Panc1 (cell line): ENCODE results near the gene LYRM4. TPM values are rescaled to one million over a fixed set of nuclear protein-coding genes. Genes with fewer than 3 reads are reported as not detected.

Experiments used
- ATAC-seq: fragments of 200-7000 bp; cut with Tn5 transposase; 2 replicates; pipeline ENCODE4 v1.9.1; 2020; ENCODE audit warnings: mild to moderate bottlenecking, moderate library complexity
- BruUV-seq: library from RNA; stranded (reverse); fragments of 400-500 nt; replicated peaks from 2 replicates; lab custom pipeline; 2021; lab: Mats Ljungman, UMichigan
- CTCF ChIA-PET: fragments of 300-600 bp; sonication (Branson Sonifier 250); formaldehyde crosslinking; loops from one replicate; lab custom pipeline; 2022; ENCODE audit warnings: antibody characterized with exemption; lab: Charles Lee
- POLR2A ChIA-PET: fragments of 300-600 bp; sonication (Branson Sonifier 250); formaldehyde crosslinking; loops from one replicate; lab custom pipeline; 2022; ENCODE audit warnings: antibody characterized with exemption; lab: Charles Lee
- DNase-seq: peaks from one replicate; pipeline ENCODE4 v3.0.0-alpha.2; 2010; ENCODE audit warnings: low read depth, low spot score
- H3K27ac ChIP-seq: 2 replicates; pipeline ENCODE4 v1.5.1; 2011; ENCODE audit warnings: mild to moderate bottlenecking, low read length, inconsistent platforms
- H3K27me3 ChIP-seq: fragments of 200-500 bp; sonication (Bioruptor generic); 2 replicates; pipeline ENCODE4 v1.6.0; 2014; ENCODE audit warnings: low read length, inconsistent platforms; ENCODE audit not compliant: control insufficient read depth, insufficient read depth
- H3K36me3 ChIP-seq: fragments of 200-500 bp; sonication (Bioruptor generic); 2 replicates; pipeline ENCODE4 v1.5.1; 2014; ENCODE audit warnings: inconsistent platforms, mild to moderate bottlenecking, low read length, moderate library complexity; ENCODE audit not compliant: control insufficient read depth, insufficient read depth
- H3K4me1 ChIP-seq: 2 replicates; pipeline ENCODE4 v1.5.1; 2011; ENCODE audit warnings: inconsistent platforms, mild to moderate bottlenecking, low read length, moderate library complexity; ENCODE audit not compliant: control insufficient read depth, insufficient read depth
- H3K4me3 ChIP-seq, 2 experiments: 2 replicates each; pipeline ENCODE4 v1.5.1; 2011 to 2012; ENCODE audit warnings: low read depth in 2 of 2, low read length in 2 of 2, mild to moderate bottlenecking in 2 of 2, inconsistent platforms in 1 of 2, moderate library complexity in 1 of 2
- H3K9me3 ChIP-seq: fragments of 200-500 bp; sonication (Bioruptor generic); 2 replicates; pipeline ENCODE4 v1.5.1; 2014; ENCODE audit warnings: low read depth, mild to moderate bottlenecking, inconsistent platforms, low read length, moderate library complexity; ENCODE audit not compliant: control insufficient read depth, insufficient read depth
- CTCF ChIP-seq: fragments of 450-650 bp; IDR thresholded peaks from 2 replicates; pipeline ENCODE4 v1.5.1; 2017; ENCODE audit warnings: mild to moderate bottlenecking
- POLR2AphosphoS5 ChIP-seq: IDR thresholded peaks from 2 replicates; pipeline ENCODE4 v1.6.1; 2012; ENCODE audit warnings: mild to moderate bottlenecking, low read depth, low read length, moderate library complexity
- SIN3A ChIP-seq: IDR thresholded peaks from 2 replicates; pipeline ENCODE4 v1.6.1; 2012; ENCODE audit warnings: low read depth, mild to moderate bottlenecking, low read length, moderate library complexity, borderline replicate concordance; ENCODE audit not compliant: insufficient read depth
- TCF7L2 ChIP-seq: IDR thresholded peaks from 2 replicates; pipeline ENCODE4 v1.6.1; 2011; ENCODE audit warnings: mild to moderate bottlenecking, low read depth, low read length, inconsistent platforms
- in situ Hi-C: cut with HindIII; loops from 2 replicates; pipeline ENCODE4 v1.10.0; 2016; ENCODE audit warnings: low sequenced_read_pairs, low pct_unique_long_range_greater_than_20kb
- intact Hi-C: fragments of 100-400 bp; cut with micrococcal nuclease; formaldehyde crosslinking; loops from one replicate; pipeline ENCODE4 v1.10.0; 2022; ENCODE audit not compliant: unreplicated experiment
- total RNA-seq: library from RNA; stranded (reverse); gene quantifications from one replicate; pipeline ENCODE4 v1.2.1, GENCODE V29; 2021; ENCODE audit not compliant: unreplicated experiment
- TF ChIP-seq, protein P1 (sequence below), 2 experiments: IDR thresholded peaks; 2 replicates each; pipeline ENCODE4 v1.6.1; 2011 to 2012; ENCODE audit warnings: low read depth in 2 of 2, control low read depth in 1 of 2, low read length in 1 of 2, mild to moderate bottlenecking in 1 of 2, moderate library complexity in 1 of 2; ENCODE audit not compliant: insufficient read depth in 1 of 2

Gene LYRM4
- total RNA-seq, 1 experiment from 2014 or later = 27.4 TPM

- H3K27ac ChIP-seq = no peak overlapping the region
- no TSS peak for BruUV-seq
- no peaks in the 10 kb centered on the region for H3K27me3 ChIP-seq
- DNase-seq (no peak), ATAC-seq (no peak)
- H3K4me3 ChIP-seq = no peak overlapping the region
- POLR2A ChIA-PET = no interaction called here
- CTCF ChIA-PET = no interaction called here
- TF ChIP-seq POLR2AphosphoS5 = no peak
- TF ChIP-seq SIN3A = no peak
- no peak for TF ChIP-seq TCF7L2
- TF ChIP-seq, protein P1, sequence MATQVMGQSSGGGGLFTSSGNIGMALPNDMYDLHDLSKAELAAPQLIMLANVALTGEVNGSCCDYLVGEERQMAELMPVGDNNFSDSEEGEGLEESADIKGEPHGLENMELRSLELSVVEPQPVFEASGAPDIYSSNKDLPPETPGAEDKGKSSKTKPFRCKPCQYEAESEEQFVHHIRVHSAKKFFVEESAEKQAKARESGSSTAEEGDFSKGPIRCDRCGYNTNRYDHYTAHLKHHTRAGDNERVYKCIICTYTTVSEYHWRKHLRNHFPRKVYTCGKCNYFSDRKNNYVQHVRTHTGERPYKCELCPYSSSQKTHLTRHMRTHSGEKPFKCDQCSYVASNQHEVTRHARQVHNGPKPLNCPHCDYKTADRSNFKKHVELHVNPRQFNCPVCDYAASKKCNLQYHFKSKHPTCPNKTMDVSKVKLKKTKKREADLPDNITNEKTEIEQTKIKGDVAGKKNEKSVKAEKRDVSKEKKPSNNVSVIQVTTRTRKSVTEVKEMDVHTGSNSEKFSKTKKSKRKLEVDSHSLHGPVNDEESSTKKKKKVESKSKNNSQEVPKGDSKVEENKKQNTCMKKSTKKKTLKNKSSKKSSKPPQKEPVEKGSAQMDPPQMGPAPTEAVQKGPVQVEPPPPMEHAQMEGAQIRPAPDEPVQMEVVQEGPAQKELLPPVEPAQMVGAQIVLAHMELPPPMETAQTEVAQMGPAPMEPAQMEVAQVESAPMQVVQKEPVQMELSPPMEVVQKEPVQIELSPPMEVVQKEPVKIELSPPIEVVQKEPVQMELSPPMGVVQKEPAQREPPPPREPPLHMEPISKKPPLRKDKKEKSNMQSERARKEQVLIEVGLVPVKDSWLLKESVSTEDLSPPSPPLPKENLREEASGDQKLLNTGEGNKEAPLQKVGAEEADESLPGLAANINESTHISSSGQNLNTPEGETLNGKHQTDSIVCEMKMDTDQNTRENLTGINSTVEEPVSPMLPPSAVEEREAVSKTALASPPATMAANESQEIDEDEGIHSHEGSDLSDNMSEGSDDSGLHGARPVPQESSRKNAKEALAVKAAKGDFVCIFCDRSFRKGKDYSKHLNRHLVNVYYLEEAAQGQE (IDR thresholded peaks at IDR 0.05; ENCODE audit: insufficient read depth in 1 of 2, low read depth in 2 of 2, low read length in 1 of 2) = no peak
- TF ChIP-seq CTCF = no peak
- intact Hi-C loops (no loop called here), in situ Hi-C loops (no loop called here)
- no peaks in the 10 kb centered on the region for H3K36me3 ChIP-seq
- no peaks in the 10 kb centered on the region for H3K9me3 ChIP-seq
- H3K4me1 ChIP-seq = no peaks in the 10 kb centered on the region
Observed at GRCh38 chr6:5246141-5247097, 14.3 kb downstream of the LYRM4 start.

DNA sequence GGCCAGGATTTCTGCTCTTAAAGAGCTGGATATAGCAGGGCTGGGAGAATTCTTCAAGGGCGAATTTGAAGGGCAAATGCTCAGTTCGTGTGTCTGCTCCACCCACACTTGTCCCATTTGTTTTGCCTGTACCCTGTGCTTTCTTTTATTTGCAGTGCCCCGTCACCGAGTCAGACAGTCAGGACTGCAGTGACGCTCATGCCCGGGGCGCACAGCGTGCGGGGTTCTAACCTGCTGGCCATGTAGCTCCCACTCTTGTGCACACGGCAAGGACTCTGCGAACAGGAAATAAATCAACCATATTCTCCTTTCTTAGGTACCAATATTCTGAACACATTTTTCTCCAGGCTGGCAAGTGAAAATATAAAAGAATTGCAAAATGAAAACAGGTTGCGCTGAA lies 17.7 kb downstream of the LYRM4 start:
- H3K4me1 ChIP-seq = no peaks in the 10 kb centered on the region
- H3K27ac ChIP-seq = no peak overlapping the region
- no peaks in the 10 kb centered on the region for H3K9me3 ChIP-seq
- intact Hi-C loops = no loop called here
- ChIA-PET POLR2A (no interaction called here), CTCF (no interaction called here)
- DNase-seq (no peak), ATAC-seq (no peak)
- H3K36me3 ChIP-seq = no peaks in the 10 kb centered on the region
- no peak overlapping the region for H3K4me3 ChIP-seq
- in situ Hi-C loops = no loop called here
- no peaks in the 10 kb centered on the region for H3K27me3 ChIP-seq
- BruUV-seq = no TSS peak
- TF ChIP-seq SIN3A = no peak
- TF ChIP-seq, protein P1 (IDR thresholded peaks at IDR 0.05; ENCODE audit: insufficient read depth in 1 of 2, low read depth in 2 of 2, low read length in 1 of 2) = no peak
- no peak for TF ChIP-seq POLR2AphosphoS5
- TF ChIP-seq TCF7L2 = no peak
- no peak for TF ChIP-seq CTCF
